ENCODE measurements around the gene MTMR12.

The MTMR12 gene

DNA sequence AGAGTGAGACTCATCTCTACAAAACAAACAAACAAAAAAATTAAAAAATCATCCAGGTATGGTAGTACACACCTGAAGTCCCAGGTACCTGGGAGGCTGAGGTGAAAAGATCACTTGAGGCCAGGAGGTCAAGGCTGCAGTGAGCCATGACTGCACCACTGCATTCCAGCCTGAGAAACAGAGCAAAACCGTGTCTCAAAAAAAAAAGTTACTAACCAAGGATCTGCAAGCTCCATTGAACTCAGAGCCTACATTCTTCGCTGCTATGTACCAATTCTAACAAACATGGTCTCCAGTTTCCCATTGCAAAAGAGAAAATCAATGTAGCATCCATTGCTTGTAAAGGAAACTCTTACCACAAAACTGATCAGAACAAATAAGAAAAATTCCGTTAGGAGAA is 33.5 kb downstream of the MTMR12 start:
- no peak overlapping the region for H3K4me3 ChIP-seq (replicated peaks; ENCODE audit: low read depth, low read length)
- no peak for DNase-seq (ENCODE audit: low read depth)
- TF ChIP-seq, protein P1, sequence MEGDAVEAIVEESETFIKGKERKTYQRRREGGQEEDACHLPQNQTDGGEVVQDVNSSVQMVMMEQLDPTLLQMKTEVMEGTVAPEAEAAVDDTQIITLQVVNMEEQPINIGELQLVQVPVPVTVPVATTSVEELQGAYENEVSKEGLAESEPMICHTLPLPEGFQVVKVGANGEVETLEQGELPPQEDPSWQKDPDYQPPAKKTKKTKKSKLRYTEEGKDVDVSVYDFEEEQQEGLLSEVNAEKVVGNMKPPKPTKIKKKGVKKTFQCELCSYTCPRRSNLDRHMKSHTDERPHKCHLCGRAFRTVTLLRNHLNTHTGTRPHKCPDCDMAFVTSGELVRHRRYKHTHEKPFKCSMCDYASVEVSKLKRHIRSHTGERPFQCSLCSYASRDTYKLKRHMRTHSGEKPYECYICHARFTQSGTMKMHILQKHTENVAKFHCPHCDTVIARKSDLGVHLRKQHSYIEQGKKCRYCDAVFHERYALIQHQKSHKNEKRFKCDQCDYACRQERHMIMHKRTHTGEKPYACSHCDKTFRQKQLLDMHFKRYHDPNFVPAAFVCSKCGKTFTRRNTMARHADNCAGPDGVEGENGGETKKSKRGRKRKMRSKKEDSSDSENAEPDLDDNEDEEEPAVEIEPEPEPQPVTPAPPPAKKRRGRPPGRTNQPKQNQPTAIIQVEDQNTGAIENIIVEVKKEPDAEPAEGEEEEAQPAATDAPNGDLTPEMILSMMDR (IDR thresholded peaks at IDR 0.05; ENCODE audit: low read length, missing control alignments): no peak

DNA sequence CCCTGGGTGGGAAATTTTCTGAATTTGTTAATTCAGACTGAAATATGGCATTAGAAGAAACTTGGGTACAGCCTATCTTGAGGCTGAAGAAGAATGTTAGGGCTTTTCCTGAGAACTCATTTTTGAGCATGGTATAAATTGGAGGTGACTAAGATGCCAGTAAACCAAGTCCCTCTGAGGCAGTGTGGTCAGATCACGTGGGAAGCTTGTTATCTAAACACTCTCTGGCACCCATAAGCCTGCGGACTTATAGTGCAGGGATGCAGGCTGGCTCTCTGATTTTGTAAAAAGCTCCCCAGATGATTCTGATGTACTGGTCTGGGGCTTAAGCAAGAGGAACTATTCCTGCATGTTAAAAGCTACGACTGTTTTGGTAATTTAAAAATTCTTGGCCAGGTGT is 34.3 kb downstream of the MTMR12 start:
- DNase-seq (ENCODE audit: low read depth): peak; percentile 55
- TF ChIP-seq, protein P1 (IDR thresholded peaks at IDR 0.05; ENCODE audit: low read length, missing control alignments): no peak
- no peak overlapping the region for H3K4me3 ChIP-seq (replicated peaks; ENCODE audit: low read depth, low read length)

DNA sequence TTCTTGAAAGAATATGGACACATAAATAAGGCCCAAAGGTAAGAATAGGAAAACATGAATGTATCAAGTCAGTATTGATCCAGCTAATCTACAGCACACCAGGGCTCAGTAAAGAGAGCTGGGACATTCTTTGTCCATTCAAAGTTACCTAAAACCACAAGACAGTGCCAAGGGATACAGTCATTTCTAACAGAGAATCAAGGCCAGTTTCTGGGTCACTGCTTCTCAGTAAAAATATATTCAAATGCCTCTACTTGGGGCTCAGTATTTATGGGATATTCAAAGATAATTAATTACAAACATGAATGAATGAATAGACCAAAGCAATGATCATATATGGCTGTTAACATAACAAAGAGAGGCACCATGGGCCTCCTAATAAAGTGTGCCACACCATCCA is 34.9 kb downstream of the MTMR12 start:
- H3K4me3 ChIP-seq (replicated peaks; ENCODE audit: low read depth, low read length): no peak overlapping the region
- TF ChIP-seq, protein P1 (IDR thresholded peaks at IDR 0.05; ENCODE audit: low read length, missing control alignments): no peak
- DNase-seq (ENCODE audit: low read depth): no peak

DNA sequence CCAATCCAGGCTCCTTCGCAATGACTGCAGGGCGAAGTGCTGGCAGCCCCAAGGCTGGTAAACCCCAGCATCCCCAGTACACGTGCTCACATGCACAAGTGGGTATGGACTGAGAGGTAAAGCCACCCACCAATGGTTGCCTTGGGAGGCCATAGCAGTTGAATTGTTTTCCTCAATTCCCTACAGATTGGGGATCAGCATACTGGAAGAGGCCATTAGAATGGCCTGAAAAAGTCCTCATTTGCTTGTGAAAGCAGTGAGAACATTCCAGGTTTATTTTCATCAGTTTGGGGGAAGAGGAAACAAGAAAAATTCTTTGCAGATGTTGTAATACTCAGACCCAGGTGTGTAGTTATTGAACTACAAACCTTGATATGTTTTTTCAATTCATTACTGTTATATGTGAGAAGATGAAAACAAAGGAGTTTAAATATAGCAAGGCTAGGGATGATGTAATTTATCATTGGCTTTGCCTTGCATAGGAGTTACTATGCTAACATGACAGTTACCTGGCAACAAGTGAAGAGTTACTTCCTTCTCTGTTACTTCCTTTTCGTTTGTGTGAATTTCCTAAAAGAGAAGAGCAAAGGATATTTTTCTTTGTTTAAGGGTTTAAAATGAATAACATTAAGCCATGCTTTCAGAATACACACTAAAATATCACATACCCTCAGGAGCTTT is 36.4 kb downstream of the MTMR12 start:
- peak; percentile 78 for DNase-seq (ENCODE audit: low read depth)
- no peak overlapping the region for H3K4me3 ChIP-seq (replicated peaks; ENCODE audit: low read depth, low read length)
- TF ChIP-seq, protein P1 (IDR thresholded peaks at IDR 0.05; ENCODE audit: low read length, missing control alignments): no peak

DNA sequence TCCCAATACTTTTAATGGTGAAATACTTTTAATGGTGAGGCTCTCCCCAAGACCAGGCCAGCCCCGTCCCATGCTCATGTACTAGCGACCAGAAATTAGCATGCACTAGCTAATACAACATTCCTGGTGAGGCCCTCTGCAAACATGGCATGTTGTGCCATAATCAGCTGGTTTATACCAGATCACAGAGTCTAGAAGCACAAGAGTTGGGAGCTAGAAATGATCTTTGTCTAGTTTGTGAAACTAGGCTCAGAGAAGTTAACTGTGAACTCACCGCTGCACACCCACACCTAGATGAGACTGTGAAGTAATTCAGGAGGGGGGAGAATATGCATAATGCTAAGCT is 37.4 kb downstream of the MTMR12 start:
- H3K4me3 ChIP-seq (replicated peaks; ENCODE audit: low read depth, low read length): no peak overlapping the region
- TF ChIP-seq, protein P1 (IDR thresholded peaks at IDR 0.05; ENCODE audit: low read length, missing control alignments): no peak
- DNase-seq (ENCODE audit: low read depth): peak; percentile 44

DNA sequence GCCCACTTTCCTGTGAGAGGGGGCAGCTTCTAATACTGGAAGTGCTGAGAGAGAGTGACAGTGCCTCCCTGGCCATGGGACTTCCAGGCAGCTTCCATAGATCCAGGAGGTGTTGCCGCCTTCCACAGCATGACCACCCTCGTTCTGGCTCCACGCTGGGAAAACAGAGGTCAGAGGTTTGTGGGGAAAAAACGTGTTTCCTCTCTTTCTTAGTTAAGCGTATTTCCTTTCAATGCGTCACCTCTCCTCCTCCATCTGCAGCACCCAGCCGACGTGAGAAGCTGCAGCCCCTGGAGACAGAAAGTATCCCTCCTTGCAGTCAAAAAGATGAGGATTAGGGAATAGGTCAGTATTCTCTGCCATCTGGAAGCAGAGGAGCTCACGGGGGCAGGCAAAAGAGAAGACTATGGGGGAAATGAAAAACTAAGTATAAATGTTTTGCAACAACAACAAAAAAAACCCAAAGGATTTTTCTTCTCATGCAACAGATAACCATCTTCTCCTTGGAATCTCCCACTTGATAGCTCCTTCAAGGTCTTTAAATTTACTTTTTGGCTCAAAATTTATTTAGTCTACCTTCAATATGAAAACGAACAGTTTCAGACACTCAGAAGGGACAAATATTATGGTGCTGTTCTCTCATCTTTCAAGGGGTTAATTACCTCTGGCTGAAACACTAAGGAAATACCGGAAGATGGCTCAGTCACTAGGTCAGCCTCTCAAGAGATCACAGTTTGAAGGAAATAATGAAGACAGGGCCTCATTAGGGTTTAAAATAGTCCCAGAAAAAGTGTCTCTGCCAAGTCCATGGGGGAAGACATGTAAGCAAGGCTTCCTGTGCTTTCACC is 38.0 kb downstream of the MTMR12 start:
- H3K4me3 ChIP-seq (replicated peaks; ENCODE audit: low read depth, low read length): no peak overlapping the region
- peak; percentile 74 for DNase-seq (ENCODE audit: low read depth)
- TF ChIP-seq, protein P1 (IDR thresholded peaks at IDR 0.05; ENCODE audit: low read length, missing control alignments): no peak

Measured in fibroblast of pulmonary artery (primary cell).